OCI-LY7 (cell line): ENCODE results near the gene HASPIN. TPM values are rescaled to one million over a fixed set of nuclear protein-coding genes. Genes with fewer than 3 reads are reported as not detected.

ENCODE experiments used
- BruUV-seq: library from RNA; stranded (reverse); fragments of 400-500 nt; replicated peaks from 2 replicates; lab custom pipeline; 2021; lab: Mats Ljungman, UMichigan
- CTCF ChIA-PET: fragments of 300-600 bp; sonication (Branson Sonifier 250); formaldehyde crosslinking; loops from one replicate; lab custom pipeline; 2022; ENCODE audit warnings: antibody characterized with exemption; ENCODE audit not compliant: unreplicated experiment; lab: Charles Lee
- POLR2A ChIA-PET: fragments of 300-600 bp; sonication (Branson Sonifier 250); formaldehyde crosslinking; loops from one replicate; lab custom pipeline; 2022; ENCODE audit warnings: antibody characterized with exemption; lab: Charles Lee
- DNase-seq: peaks from one replicate; pipeline ENCODE4 v3.0.0-alpha.2; 2015; ENCODE audit warnings: low spot score
- H2AFZ ChIP-seq: fragments of 200-600 bp; sonication (generic), shearing (Covaris generic); 2 replicates; pipeline ENCODE4 v1.6.1; 2014; ENCODE audit warnings: mild to moderate bottlenecking, antibody characterized with exemption, low read length, moderate library complexity
- H3K27ac ChIP-seq: fragments of 200-600 bp; sonication (generic); 2 replicates; pipeline ENCODE4 v1.5.1; 2014; ENCODE audit warnings: mixed run types, low read depth, mild to moderate bottlenecking, moderate library complexity, low read length, inconsistent platforms; ENCODE audit not compliant: poor library complexity, severe bottlenecking
- H3K36me3 ChIP-seq: fragments of 200-600 bp; sonication (generic); 2 replicates; pipeline ENCODE4 v1.6.1; 2014; ENCODE audit warnings: mild to moderate bottlenecking, antibody characterized with exemption, low read length, moderate library complexity, mixed read lengths; ENCODE audit not compliant: insufficient read depth
- H3K4me1 ChIP-seq: fragments of 200-600 bp; sonication (generic); 2 replicates; pipeline ENCODE4 v1.5.1; 2014; ENCODE audit warnings: mild to moderate bottlenecking, low read length; ENCODE audit not compliant: insufficient read depth, poor library complexity, severe bottlenecking
- H3K4me2 ChIP-seq: fragments of 200-600 bp; sonication (generic); 2 replicates; pipeline ENCODE4 v1.6.1; 2014; ENCODE audit warnings: mild to moderate bottlenecking, low read length
- H3K4me3 ChIP-seq: fragments of 200-600 bp; sonication (generic); 2 replicates; pipeline ENCODE4 v1.5.1; 2014; ENCODE audit warnings: mild to moderate bottlenecking, low read depth, low read length; ENCODE audit not compliant: poor library complexity, severe bottlenecking
- H3K79me2 ChIP-seq: fragments of 200-600 bp; sonication (generic); 2 replicates; pipeline ENCODE4 v1.6.1; 2016; ENCODE audit warnings: low read depth, mild to moderate bottlenecking, low read length, moderate library complexity, mixed read lengths; ENCODE audit not compliant: insufficient read depth
- H3K9me2 ChIP-seq: fragments of 200-600 bp; sonication (generic); 2 replicates; pipeline ENCODE4 v1.6.1; 2016; ENCODE audit warnings: mild to moderate bottlenecking, low read length, mixed read lengths; ENCODE audit not compliant: insufficient read depth
- H3K9me3 ChIP-seq: fragments of 200-600 bp; sonication (generic); 2 replicates; pipeline ENCODE4 v1.6.1; 2014; ENCODE audit warnings: mild to moderate bottlenecking, mixed run types, low read length, mixed read lengths
- H4K20me1 ChIP-seq: fragments of 200-600 bp; sonication (generic); 2 replicates; pipeline ENCODE4 v1.6.1; 2014; ENCODE audit warnings: mild to moderate bottlenecking, antibody characterized with exemption, low read length, moderate library complexity, mixed read lengths; ENCODE audit not compliant: insufficient read depth
- CTCF ChIP-seq: fragments of 200-600 bp; sonication (generic); conservative IDR thresholded peaks from 2 replicates; pipeline ENCODE4 v1.5.1; 2014; ENCODE audit warnings: mild to moderate bottlenecking, antibody characterized with exemption, low read length, moderate library complexity, mixed read lengths
- EZH2phosphoT487 ChIP-seq: fragments of 200-600 bp; sonication (generic); IDR thresholded peaks from 2 replicates; pipeline ENCODE4 v1.6.1; 2018; ENCODE audit warnings: low read depth, borderline replicate concordance, mild to moderate bottlenecking, mixed run types, antibody characterized with exemption, low read length, moderate library complexity, mixed read lengths
- intact Hi-C: fragments of 100-400 bp; cut with micrococcal nuclease; formaldehyde crosslinking; loops from one replicate; pipeline ENCODE4 v1.10.0; 2022; ENCODE audit not compliant: unreplicated experiment
- total RNA-seq, 2 experiments: library from RNA; depleted of rRNA in 1 of 2; stranded (reverse); fragments of >200 nt in 1 of 2; shearing (Covaris generic) in 1 of 2; gene quantifications; 2 replicates each; pipeline ENCODE4 v1.2.3, GENCODE V29; 2014 to 2022

HASPIN gene
- total RNA-seq, 2 experiments from 2014 or later, result 66.2 to 88.6 TPM

- Histone ChIP-seq H3K9me3 (no peaks in the 10 kb centered on the region), H2AFZ (no peak overlapping the region), H3K4me2 (no peak overlapping the region), H3K9me2 (no peaks in the 10 kb centered on the region), H3K79me2 (no peaks in the 10 kb centered on the region), H3K4me1 (peaks cover 12% of the 10 kb centered on the region), H3K36me3 (no peaks in the 10 kb centered on the region), H3K27ac (no peak overlapping the region), H3K4me3 (no peak overlapping the region), H4K20me1 (no peaks in the 10 kb centered on the region)
- intact Hi-C loops, result no loop called here
- POLR2A ChIA-PET, result no interaction called here
- TF ChIP-seq EZH2phosphoT487, result no peak
- TF ChIP-seq CTCF, result no peak
- CTCF ChIA-PET, result no interaction called here
- no TSS peak for BruUV-seq
- no peak for DNase-seq
Measured at GRCh38 chr17:3773511-3773910, 49.8 kb downstream of the HASPIN start.

DNA sequence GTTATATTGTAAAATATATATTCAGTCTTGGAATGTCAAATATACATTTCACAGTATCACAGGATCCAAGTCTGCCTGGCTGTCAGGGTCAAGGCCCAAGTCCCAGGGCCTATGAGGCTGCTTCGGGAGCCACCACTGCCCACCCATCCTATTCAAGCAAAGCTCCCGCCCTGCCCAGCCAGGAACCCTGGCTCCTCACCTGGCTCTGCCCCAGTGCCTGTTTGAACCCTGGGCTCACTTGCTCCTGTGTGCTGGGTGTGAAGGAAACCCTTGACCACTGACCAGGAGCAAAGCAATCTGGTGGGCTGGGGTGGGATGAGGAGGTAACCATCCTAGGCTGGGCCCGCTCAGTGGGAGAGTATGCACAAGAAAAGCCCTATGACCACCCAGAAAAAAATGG lies 50.3 kb downstream of the HASPIN start:
- H3K4me1 ChIP-seq, result peaks cover 12% of the 10 kb centered on the region
- intact Hi-C loops, result no loop called here
- H2AFZ ChIP-seq, result no peak overlapping the region
- no peak for DNase-seq
- H3K36me3 ChIP-seq, result no peaks in the 10 kb centered on the region
- ChIA-PET CTCF (no interaction called here), POLR2A (no interaction called here)
- no peak overlapping the region for H3K27ac ChIP-seq
- no peaks in the 10 kb centered on the region for H3K9me2 ChIP-seq
- no peak overlapping the region for H3K4me2 ChIP-seq
- TF ChIP-seq EZH2phosphoT487 (no peak), CTCF (no peak)
- no TSS peak for BruUV-seq
- H4K20me1 ChIP-seq, result no peaks in the 10 kb centered on the region
- H3K79me2 ChIP-seq, result no peaks in the 10 kb centered on the region
- H3K4me3 ChIP-seq, result no peak overlapping the region
- no peaks in the 10 kb centered on the region for H3K9me3 ChIP-seq

Other genes starting within 250 kb of the HASPIN start
- not detected in 2 replicates for gene ASPA, start 247.9 kb upstream of the HASPIN start, total RNA-seq (2014; rRNA removed; shearing (Covaris generic))
- gene ASPA, start 247.9 kb upstream of the HASPIN start, total RNA-seq (2022), result not detected in 2 replicates
- gene TRPV3, start 166.1 kb upstream of the HASPIN start, total RNA-seq (2014; rRNA removed; shearing (Covaris generic)), result not detected in 2 replicates
- 0.06 TPM in 1 of 2 replicates, not detected in the other for gene TRPV3, start 166.1 kb upstream of the HASPIN start, total RNA-seq (2022)
- 2.2 and 2.7 TPM in 2 replicates for gene TRPV1, start 114.5 kb upstream of the HASPIN start, total RNA-seq (2014; rRNA removed; shearing (Covaris generic))
- gene TRPV1, start 114.5 kb upstream of the HASPIN start, total RNA-seq (2022), result 2.9 and 4.5 TPM in 2 replicates
- gene SHPK, start 87.7 kb upstream of the HASPIN start, total RNA-seq (2014; rRNA removed; shearing (Covaris generic)), result 17.0 and 21.4 TPM in 2 replicates
- 15.7 and 16.9 TPM in 2 replicates for gene SHPK, start 87.7 kb upstream of the HASPIN start, total RNA-seq (2022)
- gene CTNS, start 87.1 kb upstream of the HASPIN start, total RNA-seq (2014; rRNA removed; shearing (Covaris generic)), result 5.6 and 6.7 TPM in 2 replicates
- 11.9 and 13.6 TPM in 2 replicates for gene CTNS, start 87.1 kb upstream of the HASPIN start, total RNA-seq (2022)
- 12.4 and 19.8 TPM in 2 replicates for gene TAX1BP3, start 55.3 kb upstream of the HASPIN start, total RNA-seq (2014; rRNA removed; shearing (Covaris generic))
- gene TAX1BP3, start 55.3 kb upstream of the HASPIN start, total RNA-seq (2022), result 24.3 and 24.8 TPM in 2 replicates
- gene EMC6, start 55.1 kb upstream of the HASPIN start, total RNA-seq (2014; rRNA removed; shearing (Covaris generic)), result 32.5 and 36.0 TPM in 2 replicates
- gene EMC6, start 55.1 kb upstream of the HASPIN start, total RNA-seq (2022), result 53.7 and 54.6 TPM in 2 replicates
- gene P2RX5, start 27.7 kb upstream of the HASPIN start, total RNA-seq (2014; rRNA removed; shearing (Covaris generic)), result 143 and 150 TPM in 2 replicates
- gene P2RX5, start 27.7 kb upstream of the HASPIN start, total RNA-seq (2022), result 173 and 195 TPM in 2 replicates
- gene ITGAE, start 77.3 kb downstream of the HASPIN start, total RNA-seq (2014; rRNA removed; shearing (Covaris generic)), result 57.3 and 61.2 TPM in 2 replicates
- gene ITGAE, start 77.3 kb downstream of the HASPIN start, total RNA-seq (2022), result 51.2 and 52.2 TPM in 2 replicates
- gene NCBP3, start 122.3 kb downstream of the HASPIN start, total RNA-seq (2014; rRNA removed; shearing (Covaris generic)), result 24.5 and 56.5 TPM in 2 replicates
- 45.7 and 47.8 TPM in 2 replicates for gene NCBP3, start 122.3 kb downstream of the HASPIN start, total RNA-seq (2022)
- 2.6 and 2.7 TPM in 2 replicates for gene CAMKK1, start 169.2 kb downstream of the HASPIN start, total RNA-seq (2014; rRNA removed; shearing (Covaris generic))
- gene CAMKK1, start 169.2 kb downstream of the HASPIN start, total RNA-seq (2022), result 2.7 and 3.5 TPM in 2 replicates
- 0.41 and 0.69 TPM in 2 replicates for gene P2RX1, start 192.6 kb downstream of the HASPIN start, total RNA-seq (2014; rRNA removed; shearing (Covaris generic))
- 3.3 and 4.5 TPM in 2 replicates for gene P2RX1, start 192.6 kb downstream of the HASPIN start, total RNA-seq (2022)
- gene ATP2A3, start 240.5 kb downstream of the HASPIN start, total RNA-seq (2014; rRNA removed; shearing (Covaris generic)), result 84.0 and 108 TPM in 2 replicates
- 322 and 353 TPM in 2 replicates for gene ATP2A3, start 240.5 kb downstream of the HASPIN start, total RNA-seq (2022)